H9 (cell line): ENCODE measurements around the gene PLD2. TPM values are rescaled to one million over a fixed set of nuclear protein-coding genes. Genes with fewer than 3 reads are reported as not detected.

Experiments
- DNase-seq: peaks from one replicate; pipeline ENCODE4 v3.0.0-alpha.2; 2017
- H2AFZ ChIP-seq: one replicate; pipeline ENCODE4 v1.6.1; 2013; ENCODE audit warnings: mild to moderate bottlenecking, low read length, control low read depth, moderate library complexity
- H2AK5ac ChIP-seq: 2 replicates; pipeline ENCODE4 v1.6.1; 2013; ENCODE audit warnings: low read length, control low read depth, mixed read lengths; ENCODE audit not compliant: insufficient read length
- H2BK120ac ChIP-seq: one replicate; pipeline ENCODE4 v1.6.1; 2013; ENCODE audit warnings: low read depth, mild to moderate bottlenecking, low read length, control low read depth, inconsistent platforms; ENCODE audit not compliant: poor library complexity, severe bottlenecking
- H2BK12ac ChIP-seq: 2 replicates; pipeline ENCODE4 v1.6.1; 2013; ENCODE audit warnings: low read length, control low read depth, mixed read lengths, low read depth; ENCODE audit not compliant: insufficient read length
- H2BK15ac ChIP-seq: 2 replicates; pipeline ENCODE4 v1.6.1; 2013; ENCODE audit warnings: low read depth, low read length, control low read depth
- H2BK20ac ChIP-seq: one replicate; pipeline ENCODE4 v1.6.1; 2013; ENCODE audit warnings: low read depth, mild to moderate bottlenecking, low read length, control low read depth, inconsistent platforms; ENCODE audit not compliant: poor library complexity, severe bottlenecking
- H2BK5ac ChIP-seq: 2 replicates; pipeline ENCODE4 v1.6.1; 2013; ENCODE audit warnings: low read length, control low read depth, mixed read lengths; ENCODE audit not compliant: insufficient read length
- H3K14ac ChIP-seq: 2 replicates; pipeline ENCODE4 v1.6.1; 2013; ENCODE audit warnings: low read length, control low read depth; ENCODE audit not compliant: insufficient read depth
- H3K18ac ChIP-seq: 2 replicates; pipeline ENCODE4 v1.6.1; 2013; ENCODE audit warnings: low read depth, mild to moderate bottlenecking, mixed read lengths, low read length, control low read depth; ENCODE audit not compliant: insufficient read length
- H3K23ac ChIP-seq: 2 replicates; pipeline ENCODE4 v1.6.1; 2013; ENCODE audit warnings: low read length, control low read depth, mixed read lengths, low read depth; ENCODE audit not compliant: insufficient read length
- H3K23me2 ChIP-seq: 2 replicates; pipeline ENCODE4 v1.6.1; 2013; ENCODE audit warnings: low read depth, mild to moderate bottlenecking, mixed read lengths, low read length, control low read depth; ENCODE audit not compliant: insufficient read length, poor library complexity, severe bottlenecking
- H3K27ac ChIP-seq: 2 replicates; pipeline ENCODE4 v1.5.1; 2013; ENCODE audit warnings: low read length, control low read depth, mixed read lengths, low read depth; ENCODE audit not compliant: insufficient read length
- H3K27me3 ChIP-seq: 2 replicates; pipeline ENCODE4 v1.6.1; 2013; ENCODE audit warnings: low read length, control low read depth, inconsistent platforms; ENCODE audit not compliant: insufficient read depth
- H3K4ac ChIP-seq: 2 replicates; pipeline ENCODE4 v1.6.1; 2013; ENCODE audit warnings: low read depth, mild to moderate bottlenecking, control low read depth, inconsistent platforms, low read length, moderate library complexity
- H3K4me1 ChIP-seq: 2 replicates; pipeline ENCODE4 v1.6.1; 2013; ENCODE audit warnings: low read length, control low read depth, inconsistent platforms; ENCODE audit not compliant: insufficient read depth
- H3K4me2 ChIP-seq: 2 replicates; pipeline ENCODE4 v1.6.1; 2013; ENCODE audit warnings: low read length, control low read depth, mixed read lengths; ENCODE audit not compliant: insufficient read length, insufficient read depth
- H3K56ac ChIP-seq: 2 replicates; pipeline ENCODE4 v1.6.1; 2013; ENCODE audit warnings: low read depth, mild to moderate bottlenecking, mixed read lengths, low read length, control low read depth; ENCODE audit not compliant: insufficient read length
- H3K79me1 ChIP-seq: 2 replicates; pipeline ENCODE4 v1.6.1; 2013; ENCODE audit warnings: low read depth, mild to moderate bottlenecking, moderate library complexity, low read length, control low read depth, inconsistent platforms; ENCODE audit not compliant: insufficient read depth, poor library complexity, severe bottlenecking
- H3K79me2 ChIP-seq: 2 replicates; pipeline ENCODE4 v1.6.1; 2013; ENCODE audit warnings: low read length, control low read depth, inconsistent platforms; ENCODE audit not compliant: insufficient read depth
- H3K9ac ChIP-seq: 2 replicates; pipeline ENCODE4 v1.6.1; 2013; ENCODE audit warnings: low read length, control low read depth, mixed read lengths; ENCODE audit not compliant: insufficient read length; ENCODE audit errors: extremely low read depth
- H3K9me3 ChIP-seq: one replicate; pipeline ENCODE4 v1.6.1; 2013; ENCODE audit warnings: low read depth, low read length, inconsistent platforms; ENCODE audit not compliant: control insufficient read depth
- H3T11ph ChIP-seq: one replicate; pipeline ENCODE4 v1.6.1; 2013; ENCODE audit warnings: mild to moderate bottlenecking, low read length, control low read depth, inconsistent platforms
- H4K20me1 ChIP-seq: one replicate; pipeline ENCODE4 v1.6.1; 2013; ENCODE audit not compliant: control insufficient read depth, insufficient read length, insufficient read depth
- H4K5ac ChIP-seq: 2 replicates; pipeline ENCODE4 v1.6.1; 2013; ENCODE audit warnings: low read depth, mild to moderate bottlenecking, mixed read lengths, low read length, control low read depth; ENCODE audit not compliant: insufficient read length
- H4K8ac ChIP-seq: replicated peaks from 2 replicates; pipeline ENCODE4 v1.6.1; 2013; ENCODE audit warnings: low read length, control low read depth, mixed read lengths, low read depth; ENCODE audit not compliant: insufficient read length
- H4K91ac ChIP-seq: 2 replicates; pipeline ENCODE4 v1.6.1; 2013; ENCODE audit warnings: low read depth, mild to moderate bottlenecking, moderate library complexity, mixed read lengths, low read length, control low read depth; ENCODE audit not compliant: insufficient read length
- H3K27ac Mint-ChIP-seq, 3 experiments: 2 replicates in 2 of 3; 3 replicates in 1 of 3; pipeline ENCODE4 v1.8.0; 2020 to 2021; ENCODE audit warnings: mixed read lengths in 3 of 3, mild to moderate bottlenecking in 1 of 3, moderate library complexity in 1 of 3
- H3K27me3 Mint-ChIP-seq: 2 replicates; pipeline ENCODE4 v1.8.0; 2021; ENCODE audit warnings: low read depth, mild to moderate bottlenecking, moderate library complexity, mixed read lengths
- H3K36me3 Mint-ChIP-seq, 3 experiments: 2 replicates in 2 of 3; 3 replicates in 1 of 3; pipeline ENCODE4 v1.8.0; 2020 to 2021; ENCODE audit warnings: low read depth in 3 of 3, mixed read lengths in 3 of 3; ENCODE audit not compliant: insufficient read depth in 1 of 3
- H3K4me1 Mint-ChIP-seq, 2 experiments: 2 replicates each; pipeline ENCODE4 v1.8.0; 2020; ENCODE audit warnings: mixed read lengths in 2 of 2
- H3K4me3 Mint-ChIP-seq, 2 experiments: 2 replicates in 1 of 2; 3 replicates in 1 of 2; pipeline ENCODE4 v1.8.0; 2020 to 2021; ENCODE audit warnings: mild to moderate bottlenecking in 2 of 2, mixed read lengths in 2 of 2, moderate library complexity in 1 of 2
- H3K9me3 Mint-ChIP-seq, 2 experiments: 2 replicates in 1 of 2; 3 replicates in 1 of 2; pipeline ENCODE4 v1.8.0; 2020; ENCODE audit warnings: mild to moderate bottlenecking in 2 of 2, mixed read lengths in 2 of 2, moderate library complexity in 1 of 2
- WGBS: extraction: QIAGEN DNeasy Blood & Tissue Kit; methylation state at CpG from one replicate; pipeline ENCODE4 v1.1.7; 2013; ENCODE audit warnings: missing lambda C conversion rate, low lambda C conversion rate, mixed read lengths; ENCODE audit not compliant: insufficient read length; ENCODE audit errors: extremely low coverage; 5-methylcytosine and 5-hydroxymethylcytosine counted together
- total RNA-seq: library from RNA; stranded (reverse); gene quantifications from 2 replicates; pipeline ENCODE4 v1.2.1, GENCODE V29; 2021
- TF ChIP-seq, protein P1 (sequence below): fragments of 200-600 bp; sonication (generic); conservative IDR thresholded peaks from 3 replicates; pipeline ENCODE4 v1.8.0; 2021; ENCODE audit warnings: antibody characterized with exemption, mild to moderate bottlenecking

The PLD2 gene
- total RNA-seq, 1 experiment from 2014 or later = 63.3 TPM

DNA sequence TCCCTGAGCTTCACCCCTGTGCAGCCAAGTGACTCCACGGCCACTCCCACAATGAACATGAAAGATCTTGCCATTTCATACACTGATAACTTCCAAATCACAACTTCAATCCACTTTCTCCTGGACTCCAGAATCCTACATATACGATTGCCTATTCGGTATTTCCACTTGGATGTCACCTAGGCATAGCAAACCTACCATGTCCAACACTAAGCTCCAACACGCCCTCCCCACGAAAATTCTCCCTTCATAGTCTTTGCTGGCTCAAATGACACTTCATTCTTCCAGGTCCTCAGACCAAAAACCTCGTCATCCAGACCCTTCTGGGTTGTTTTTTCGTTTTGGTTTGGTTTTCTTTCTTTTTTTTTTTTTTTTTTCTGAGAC lies 16.3 kb upstream of the PLD2 start:
- Histone ChIP-seq H3K9ac (no peak overlapping the region), H3K4me2 (peak overlapping the region; percentile 47), H4K91ac (no peak overlapping the region), H4K8ac (no peak overlapping the region), H2BK12ac (no peak overlapping the region), H4K20me1 (no peaks in the 10 kb centered on the region), H2BK20ac (no peak overlapping the region), H3T11ph (no peak overlapping the region), H2AFZ (no peak overlapping the region), H3K23ac (no peak overlapping the region), H2AK5ac (no peak overlapping the region), H2BK15ac (no peak overlapping the region), H4K5ac (no peak overlapping the region), H3K18ac (no peak overlapping the region), H2BK120ac (no peak overlapping the region), H3K27ac (no peak overlapping the region), H3K56ac (no peak overlapping the region), H3K23me2 (peaks cover 17% of the 10 kb centered on the region), H3K9me3 (no peaks in the 10 kb centered on the region), H3K27me3 (peaks cover 34% of the 10 kb centered on the region), H3K14ac (no peak overlapping the region), H3K4ac (no peak overlapping the region), H3K4me1 (peaks cover 2% of the 10 kb centered on the region; the same call in 1 of the 2 replicates), H3K79me2 (no peaks in the 10 kb centered on the region), H3K79me1 (no peaks in the 10 kb centered on the region), H2BK5ac (no peak overlapping the region)
- H3K27me3 Mint-ChIP-seq = peaks cover 68% of the 10 kb centered on the region
- TF ChIP-seq, protein P1, sequence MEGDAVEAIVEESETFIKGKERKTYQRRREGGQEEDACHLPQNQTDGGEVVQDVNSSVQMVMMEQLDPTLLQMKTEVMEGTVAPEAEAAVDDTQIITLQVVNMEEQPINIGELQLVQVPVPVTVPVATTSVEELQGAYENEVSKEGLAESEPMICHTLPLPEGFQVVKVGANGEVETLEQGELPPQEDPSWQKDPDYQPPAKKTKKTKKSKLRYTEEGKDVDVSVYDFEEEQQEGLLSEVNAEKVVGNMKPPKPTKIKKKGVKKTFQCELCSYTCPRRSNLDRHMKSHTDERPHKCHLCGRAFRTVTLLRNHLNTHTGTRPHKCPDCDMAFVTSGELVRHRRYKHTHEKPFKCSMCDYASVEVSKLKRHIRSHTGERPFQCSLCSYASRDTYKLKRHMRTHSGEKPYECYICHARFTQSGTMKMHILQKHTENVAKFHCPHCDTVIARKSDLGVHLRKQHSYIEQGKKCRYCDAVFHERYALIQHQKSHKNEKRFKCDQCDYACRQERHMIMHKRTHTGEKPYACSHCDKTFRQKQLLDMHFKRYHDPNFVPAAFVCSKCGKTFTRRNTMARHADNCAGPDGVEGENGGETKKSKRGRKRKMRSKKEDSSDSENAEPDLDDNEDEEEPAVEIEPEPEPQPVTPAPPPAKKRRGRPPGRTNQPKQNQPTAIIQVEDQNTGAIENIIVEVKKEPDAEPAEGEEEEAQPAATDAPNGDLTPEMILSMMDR = no peak
- no CpG with 5 or more reads among the region's 7 CpGs for WGBS
- peak overlapping the region; percentile 76 to 86 for H3K4me3 Mint-ChIP-seq
- no peak for DNase-seq
- H3K27ac Mint-ChIP-seq = no peak overlapping the region
- peaks cover 27 to 35% of the 10 kb centered on the region in 2 experiments for H3K4me1 Mint-ChIP-seq
- no peaks in the 10 kb centered on the region; a peak in 1 of 7 replicates for H3K36me3 Mint-ChIP-seq
- no peaks in the 10 kb centered on the region; a peak in 1 of 5 replicates for H3K9me3 Mint-ChIP-seq
